ENCODE results near the gene GOLPH3. TPM values are rescaled to one million over a fixed set of nuclear protein-coding genes. Genes with fewer than 3 reads are reported as not detected.

Gene GOLPH3
- total RNA-seq, result 10 to 100 TPM; 64.7 to 66.4 TPM

GRCh38 chr5:32174011-32174870 lies at the start of gene GOLPH3:
Gene GOLPH3, minus strand, starts transcription at chr5:32174319. Its CDS starts 285 bp downstream, at chr5:32174034.

Other genes with a start within 250 kb of the GOLPH3 start
- gene MTMR12, start 138.6 kb upstream of the GOLPH3 start, total RNA-seq, result 10 to 100 TPM; 21.6 to 22.5 TPM